Stimulated activated CD8-positive, alpha-beta memory T cell treated with anti-CD3 and anti-CD28 coated beads, Interleukin-12 subunit alpha, Interleukin-12 subunit beta, amount 100 ng/mL, for 4 hours (primary cell): ENCODE results near the gene TIAM1.

Source experiments
- DNase-seq: peaks from one replicate; pipeline ENCODE4 v3.0.0-alpha.2; 2020; ENCODE audit warnings: low read depth

Gene TIAM1

DNA sequence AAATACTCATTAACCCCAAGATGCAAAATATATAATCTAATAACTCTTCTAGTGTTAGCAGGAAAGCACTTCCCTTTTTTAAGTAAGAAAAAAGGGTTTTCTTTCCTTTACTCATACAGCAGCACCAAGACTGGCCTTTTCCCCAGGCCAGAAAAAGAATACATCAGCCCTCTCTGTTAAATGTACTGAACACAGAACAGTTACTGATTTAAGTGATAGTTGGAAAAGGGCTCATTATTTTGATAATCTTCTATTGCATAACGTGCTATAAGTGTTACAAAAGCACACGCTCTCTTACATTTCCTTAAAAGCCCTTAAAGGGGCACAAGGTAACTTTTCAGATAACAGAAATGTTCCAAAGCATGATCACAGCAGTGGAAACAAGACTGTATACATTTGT lies 142.9 kb downstream of the TIAM1 start:
- DNase-seq, result no peak

- DNase-seq, result no peak
Measured at GRCh38 chr21:31198575-31198974, 145.5 kb downstream of the TIAM1 start.

- DNase-seq, result no peak
Measured at GRCh38 chr21:31196724-31197123, 147.3 kb downstream of the TIAM1 start.

DNA sequence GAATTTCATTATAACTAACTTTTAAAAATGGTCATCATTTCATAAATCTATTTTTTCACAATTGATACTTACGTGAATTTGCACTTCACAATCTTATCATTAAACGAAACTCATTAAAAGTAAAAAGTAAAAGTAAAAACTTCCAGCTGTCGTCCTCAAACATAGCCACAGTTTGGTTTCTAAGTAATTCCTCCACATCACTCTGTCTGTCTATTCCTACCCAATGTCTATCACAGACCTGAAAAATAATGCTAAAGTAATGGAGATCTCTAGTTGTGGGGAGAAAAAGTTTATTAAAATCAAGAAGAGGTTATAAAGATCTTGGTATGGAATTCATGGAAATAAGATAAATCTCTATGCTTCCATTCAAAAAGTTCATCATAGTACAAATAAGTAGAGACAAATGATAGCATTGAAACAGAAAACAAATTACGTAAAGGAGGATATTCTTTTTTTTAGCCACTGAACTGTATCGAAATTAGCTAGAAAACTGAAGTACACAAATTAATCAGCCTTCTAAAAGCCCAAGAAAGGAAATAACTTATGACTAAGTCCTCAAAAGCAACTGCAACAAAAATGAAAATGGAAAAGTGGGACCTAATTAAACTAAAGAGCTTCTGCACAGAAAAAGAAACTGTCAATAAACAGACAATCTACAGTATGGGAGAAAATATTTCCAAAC lies 148.6 kb downstream of the TIAM1 start:
- DNase-seq, result no peak

DNA sequence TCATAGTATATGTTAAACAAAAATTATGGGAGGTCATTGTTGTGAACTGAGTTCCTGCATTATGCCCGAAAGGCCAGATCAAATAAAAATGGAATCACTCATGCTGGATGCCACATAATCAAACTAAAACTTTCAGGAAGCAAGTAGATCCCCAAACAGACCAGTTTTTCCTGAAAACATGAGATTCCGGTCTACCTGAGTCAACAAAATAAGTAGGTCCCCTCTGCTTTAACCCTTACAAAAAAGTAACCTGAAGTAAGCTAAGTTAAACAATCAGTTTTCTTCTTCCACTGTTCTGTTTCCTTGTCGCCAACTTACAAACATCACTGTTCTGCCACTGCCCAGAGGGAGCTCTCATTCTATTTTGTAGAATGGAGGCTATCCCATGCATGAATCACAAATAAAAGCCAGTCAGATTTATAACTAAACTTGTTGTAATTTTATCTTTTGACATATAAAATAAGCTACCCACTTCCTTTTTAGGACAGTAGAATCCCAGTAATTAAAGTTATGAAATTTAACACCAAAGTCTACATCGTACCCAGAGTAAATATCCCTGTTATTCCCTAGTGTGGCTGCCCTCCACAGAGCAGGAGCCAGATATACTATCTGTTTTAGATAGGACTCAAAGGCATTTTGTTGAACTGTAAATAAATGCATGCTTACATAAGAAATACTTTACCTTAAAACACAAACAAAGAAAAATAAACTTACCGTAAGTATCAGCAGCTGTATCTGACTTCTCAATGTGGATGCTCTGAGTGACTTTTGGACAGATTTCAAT lies 149.4 kb downstream of the TIAM1 start:
- DNase-seq, result no peak

DNA sequence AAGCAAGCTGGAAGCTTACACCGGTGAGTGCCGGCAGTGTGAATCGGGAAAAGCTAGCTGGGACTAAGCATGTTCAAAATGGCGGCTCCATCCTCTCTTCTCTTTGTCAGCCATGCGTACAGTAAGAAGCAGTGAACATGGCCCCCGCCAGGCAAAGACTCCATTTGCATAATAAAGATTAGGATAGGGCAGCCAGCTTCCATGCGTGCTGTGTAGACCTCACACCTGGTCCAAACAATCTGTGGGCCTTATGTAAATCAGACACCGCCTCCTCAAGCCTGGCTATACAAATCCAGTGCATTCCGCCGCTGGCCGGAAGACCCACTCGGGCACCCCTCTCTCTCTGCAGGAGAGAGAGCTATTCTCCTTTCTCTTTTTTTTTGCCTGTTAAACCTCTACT lies 150.3 kb downstream of the TIAM1 start:
- no peak for DNase-seq

DNA sequence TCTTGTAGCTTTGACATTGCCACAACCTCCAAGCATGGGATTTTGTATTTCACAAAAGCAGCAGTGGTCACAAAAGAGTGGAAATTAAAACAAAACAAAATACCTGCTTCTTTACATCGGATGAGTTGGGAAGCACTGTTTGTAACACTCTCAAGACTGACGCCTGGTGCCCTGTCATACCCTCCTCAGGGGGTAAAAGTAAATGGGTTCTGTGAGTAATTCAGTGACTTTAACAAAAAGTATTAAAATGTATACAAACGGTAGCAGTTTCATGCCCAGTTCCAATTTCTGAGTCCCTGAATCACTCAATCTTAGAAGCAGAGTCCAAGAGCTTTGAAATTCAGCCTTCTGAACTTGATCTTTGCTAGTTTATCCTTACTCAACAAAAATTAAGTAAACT lies 152.5 kb downstream of the TIAM1 start:
- DNase-seq, result no peak

GRCh38 chr21:31190516-31190915 lies 153.5 kb downstream of the TIAM1 start:
- no peak for DNase-seq

DNA sequence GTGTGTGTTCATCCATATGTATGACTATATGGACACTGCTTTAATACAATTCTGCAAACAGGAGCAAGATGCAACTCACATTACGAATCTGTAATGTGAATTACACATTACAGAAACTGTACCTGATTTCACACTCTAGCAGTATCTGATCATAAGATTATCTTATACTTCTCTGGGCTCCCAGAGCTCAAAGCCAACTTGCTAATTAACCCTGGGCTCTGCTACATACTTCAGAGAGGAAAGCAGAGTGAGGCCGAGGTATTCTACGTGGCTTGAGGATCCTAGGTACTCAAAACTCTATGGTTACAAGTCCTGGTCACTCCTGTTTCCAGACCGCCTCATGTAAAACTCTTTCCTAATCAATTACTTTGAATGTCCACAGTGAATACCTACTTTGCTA lies 156.6 kb downstream of the TIAM1 start:
- DNase-seq, result no peak

GRCh38 chr21:31186916-31187315 lies 157.1 kb downstream of the TIAM1 start:
- no peak for DNase-seq

- DNase-seq, result no peak
Measured at GRCh38 chr21:31185663-31186062, 158.4 kb downstream of the TIAM1 start.

GRCh38 chr21:31184876-31185275 lies 159.2 kb downstream of the TIAM1 start:
- DNase-seq, result no peak

DNA sequence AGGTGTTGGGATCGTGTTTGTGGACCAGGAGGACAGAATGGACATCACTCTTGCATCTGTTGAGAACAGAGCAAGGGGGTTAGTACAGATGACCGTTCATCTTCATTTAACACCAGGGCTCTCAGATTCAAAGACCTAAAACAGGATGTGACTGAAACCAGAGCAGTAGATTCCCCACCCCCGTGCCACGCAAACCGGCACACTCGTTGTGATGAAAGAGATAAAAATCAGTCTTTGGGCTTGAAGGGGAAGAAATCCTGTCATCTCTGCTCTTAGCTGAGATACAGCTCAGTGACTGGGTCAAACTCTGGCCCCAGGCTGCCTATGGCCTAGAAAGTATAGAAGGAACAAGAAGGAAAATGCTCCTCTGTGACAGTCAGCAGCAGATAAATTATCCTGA lies 159.6 kb downstream of the TIAM1 start:
- peak; percentile 37 for DNase-seq

GRCh38 chr21:31182231-31183140 lies 161.6 kb downstream of the TIAM1 start:
- DNase-seq, result peak; percentile 30

DNA sequence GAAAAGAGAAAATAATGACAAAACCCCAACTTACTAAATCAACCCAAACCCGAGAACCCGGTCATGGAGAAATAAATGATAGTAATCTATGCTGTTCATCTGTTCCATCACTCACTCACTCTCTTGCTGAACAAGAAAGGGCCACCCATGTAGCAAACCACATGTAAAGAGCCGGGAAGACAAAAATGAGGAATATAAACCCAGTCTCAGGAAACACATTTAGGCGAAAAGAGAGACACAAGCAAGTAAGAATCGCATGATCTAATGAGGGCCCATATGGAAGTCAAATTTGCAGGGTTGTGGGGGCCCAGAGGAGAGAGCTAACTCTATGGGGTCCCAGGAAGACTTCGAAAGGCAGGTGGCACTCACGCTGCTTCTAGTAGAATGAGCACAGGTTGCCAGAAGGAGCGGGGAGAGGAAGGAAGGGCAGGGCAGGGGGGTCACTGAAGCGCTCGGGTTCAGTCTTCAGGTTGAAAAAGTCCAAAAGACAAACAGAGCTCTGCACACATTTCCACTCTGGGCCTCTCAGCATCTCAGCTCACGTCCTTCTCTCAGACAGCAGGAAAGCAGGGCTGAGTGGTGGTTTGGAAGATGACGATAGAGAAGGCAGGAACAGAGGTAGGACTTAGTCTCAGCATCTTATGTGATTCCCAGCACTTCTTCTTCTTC lies 162.8 kb downstream of the TIAM1 start:
- no peak for DNase-seq

GRCh38 chr21:31180256-31181081 lies 163.6 kb downstream of the TIAM1 start:
- no peak for DNase-seq

DNA sequence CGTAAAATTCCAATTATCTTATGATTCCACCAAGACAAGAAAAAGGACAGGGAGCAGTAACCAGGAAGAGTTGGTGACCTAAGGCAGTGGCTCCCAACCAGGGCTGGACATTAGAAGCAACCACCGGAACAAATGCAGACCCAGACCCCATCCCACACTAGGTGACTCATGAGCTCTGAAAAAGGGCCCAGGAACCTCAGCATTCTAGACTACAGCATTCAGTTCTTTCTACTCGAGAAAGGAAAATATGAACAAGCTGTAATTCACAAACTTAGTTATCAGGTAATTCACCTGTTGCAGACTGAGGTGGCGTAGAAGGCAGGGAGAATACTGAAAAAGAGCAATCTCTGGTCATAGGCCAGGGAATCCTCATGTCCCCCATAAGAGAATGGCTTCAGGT lies 167.3 kb downstream of the TIAM1 start:
- no peak for DNase-seq

DNA sequence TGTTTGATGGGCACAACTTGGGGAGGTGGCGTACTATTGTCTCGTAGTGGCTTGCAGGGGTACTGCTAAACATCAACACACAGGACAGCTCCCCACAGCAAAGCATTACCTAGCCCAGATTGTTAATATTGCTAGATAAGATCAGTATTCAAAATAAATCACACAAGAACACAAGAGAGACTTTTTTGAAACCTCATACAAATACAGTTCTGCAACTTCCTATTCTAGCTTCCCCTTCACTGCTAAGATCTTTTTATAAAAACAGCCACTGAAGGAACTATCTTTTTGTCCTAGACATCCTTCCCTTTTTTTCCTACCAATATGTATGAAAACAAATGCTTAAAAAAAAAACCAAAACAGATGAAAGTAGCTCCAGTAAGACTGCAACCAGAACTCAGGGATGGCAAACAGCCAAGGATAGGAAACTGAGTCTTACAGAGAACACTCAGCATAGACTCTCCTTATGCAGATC lies 167.9 kb downstream of the TIAM1 start:
- DNase-seq, result no peak

DNA sequence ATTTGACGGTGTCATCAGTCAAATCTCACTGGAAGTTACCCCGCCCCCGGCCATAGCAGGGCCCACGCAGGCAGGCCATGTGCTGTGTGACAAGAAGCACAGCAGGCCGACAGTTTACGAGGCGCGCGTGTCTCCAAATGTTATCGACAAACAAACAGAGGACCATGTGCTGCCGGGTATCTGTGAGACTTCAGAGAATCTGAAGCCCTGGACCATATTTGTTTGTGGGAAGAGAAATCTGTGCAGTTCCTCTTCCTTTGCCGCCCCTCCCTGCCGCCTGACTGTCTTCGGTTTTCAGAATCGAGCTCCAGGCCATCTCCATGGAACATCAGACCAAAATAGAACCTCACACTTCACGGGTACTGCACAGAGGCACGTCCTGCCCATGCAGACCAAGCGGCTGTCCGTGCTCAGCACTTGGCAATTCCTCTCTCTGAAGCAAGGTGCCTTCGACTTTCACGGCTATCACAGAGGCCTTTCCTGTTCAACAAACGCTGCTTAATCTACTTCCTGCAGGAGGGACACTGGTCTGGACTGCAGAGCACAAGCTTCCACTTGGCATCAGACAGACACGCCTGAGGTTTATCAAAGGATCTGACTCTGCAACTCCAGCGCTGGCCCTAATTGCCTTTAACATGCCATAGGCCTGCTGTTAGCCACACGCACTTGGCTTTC lies 170.0 kb downstream of the TIAM1 start:
- DNase-seq, result no peak

DNA sequence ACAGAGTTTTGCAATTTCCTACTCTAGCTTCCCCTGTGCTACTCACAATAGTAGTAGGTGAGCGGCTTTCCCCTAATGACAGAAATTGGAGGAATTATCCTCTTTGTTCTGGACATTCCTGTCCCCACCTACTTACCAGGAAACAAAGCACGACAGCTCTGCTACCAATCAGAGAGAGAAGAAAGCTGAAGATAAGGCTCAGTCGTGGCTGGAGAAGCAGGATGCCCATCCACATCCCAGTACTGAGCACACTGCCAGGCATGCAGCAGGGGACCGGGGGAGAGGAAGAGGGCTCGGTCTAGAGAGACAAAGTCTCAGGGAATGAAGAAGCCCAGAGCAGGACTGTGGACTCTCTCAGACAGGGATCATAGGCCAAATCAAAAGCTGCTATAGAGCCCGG lies 171.7 kb downstream of the TIAM1 start:
- no peak for DNase-seq
